Measurements from ENCODE around the gene ARHGAP32. TPM values are rescaled to one million over a fixed set of nuclear protein-coding genes. Genes with fewer than 3 reads are reported as not detected.

Gene ARHGAP32
- polyA plus RNA-seq, 1 of the 3 experiments (the other 2 are of a cell fraction), result 4.8 TPM

GRCh38 chr11:128962896-128963295 lies 229.2 kb downstream of the ARHGAP32 start:
- POLR2A ChIA-PET, result no interaction called here
- no peak for DNase-seq
- no peak for TF ChIP-seq FOXM1 (IDR thresholded peaks at IDR 0.05; ENCODE audit: low read depth)
- TF ChIP-seq NFIC (IDR thresholded peaks at IDR 0.05; ENCODE audit: borderline replicate concordance), result no peak
- no peak for TF ChIP-seq RAD21 (IDR thresholded peaks at IDR 0.05; ENCODE audit: low read length)
- TF ChIP-seq JUND (IDR thresholded peaks at IDR 0.05), result no peak
- TF ChIP-seq POLR2AphosphoS5 (IDR thresholded peaks at IDR 0.05; ENCODE audit: low read depth, low read length), result no peak
- no peak for TF ChIP-seq IRF3 (IDR thresholded peaks at IDR 0.05; ENCODE audit: low read depth, low read length)
- TF ChIP-seq TAF1 (IDR thresholded peaks at IDR 0.05; ENCODE audit: borderline replicate concordance, low read depth, low read length), result no peak
- TF ChIP-seq MAX (IDR thresholded peaks at IDR 0.05; ENCODE audit: low read depth), result no peak
- TF ChIP-seq TEAD4 (IDR thresholded peaks at IDR 0.05; ENCODE audit: borderline replicate concordance, insufficient read depth), result no peak
- no peak for TF ChIP-seq SIN3A (IDR thresholded peaks at IDR 0.05; ENCODE audit: borderline replicate concordance, low read depth, low read length)
- no peaks in the 10 kb centered on the region for H3K9me3 ChIP-seq
- H3K79me2 ChIP-seq (ENCODE audit: insufficient read depth), result no peaks in the 10 kb centered on the region
- H3K4me1 ChIP-seq (ENCODE audit: control insufficient read depth in 1 of 2, insufficient read depth in 2 of 2, low read depth in 1 of 2, low read length in 1 of 2), result peaks cover 0 to 6% of the 10 kb centered on the region in 2 experiments; a peak in 2 of 4 replicates
- whole genome bisulfite sequencing (ENCODE audit: low lambda C conversion rate), result 93% methylated on average over 5 of the region's 5 CpGs
- H3K27ac ChIP-seq (ENCODE audit: low read depth in 2 of 2, low read length in 1 of 2), result no peak overlapping the region
- H4K20me1 ChIP-seq (ENCODE audit: insufficient read depth), result no peaks in the 10 kb centered on the region
- no peak overlapping the region for H2AFZ ChIP-seq (ENCODE audit: low read depth)
- no peak overlapping the region for H3K4me3 ChIP-seq (ENCODE audit: low read depth in 2 of 2, low read length in 1 of 2)
- H3F3A ChIP-seq (replicated peaks; ENCODE audit: insufficient read depth), result no peaks in the 10 kb centered on the region
- H3K9me2 ChIP-seq, result no peaks in the 10 kb centered on the region
- CTCF ChIA-PET, result interaction anchor here (1.1 to 34.0 kb wide), 2 partner anchors 56 to 73 kb away, joined by 3 to 872 read pairs; partner anchors contain the start of gene KCNJ5
- H3K9ac ChIP-seq, result no peak overlapping the region
- peaks cover under 1 to 8% of the 10 kb centered on the region in 2 experiments for H3K36me3 ChIP-seq (replicated peaks in 1 of 2; ENCODE audit: control insufficient read depth in 1 of 2, insufficient read depth in 2 of 2, low read length in 1 of 2)
- H3K4me2 ChIP-seq, result no peak overlapping the region
- H3K27me3 ChIP-seq (ENCODE audit: insufficient read depth), result no peaks in the 10 kb centered on the region

- Histone ChIP-seq H3F3A (replicated peaks; ENCODE audit: insufficient read depth) (no peaks in the 10 kb centered on the region), H3K9me3 (no peaks in the 10 kb centered on the region), H2AFZ (ENCODE audit: low read depth) (no peak overlapping the region), H3K9ac (no peak overlapping the region), H3K27me3 (ENCODE audit: insufficient read depth) (no peaks in the 10 kb centered on the region), H3K27ac (ENCODE audit: low read depth in 2 of 2, low read length in 1 of 2) (no peak overlapping the region), H3K4me1 (ENCODE audit: control insufficient read depth in 1 of 2, insufficient read depth in 2 of 2, low read depth in 1 of 2, low read length in 1 of 2) (peaks cover 0 to 6% of the 10 kb centered on the region in 2 experiments; a peak in 2 of 4 replicates), H3K4me3 (ENCODE audit: low read depth in 2 of 2, low read length in 1 of 2) (no peak overlapping the region), H3K9me2 (no peaks in the 10 kb centered on the region), H4K20me1 (ENCODE audit: insufficient read depth) (no peaks in the 10 kb centered on the region), H3K79me2 (ENCODE audit: insufficient read depth) (no peaks in the 10 kb centered on the region), H3K4me2 (no peak overlapping the region), H3K36me3 (replicated peaks in 1 of 2; ENCODE audit: control insufficient read depth in 1 of 2, insufficient read depth in 2 of 2, low read length in 1 of 2) (no peaks in the 10 kb centered on the region)
- ChIA-PET POLR2A (no interaction called here), CTCF (interaction anchor here (1.0 to 34.0 kb wide), 3 partner anchors 13 to 72 kb away, joined by 3 to 872 read pairs (median 3); partner anchors contain the start of gene KCNJ5)
- TF ChIP-seq YY1 (IDR thresholded peaks at IDR 0.05; ENCODE audit: low read depth) (no peak), RXRA (IDR thresholded peaks at IDR 0.05; ENCODE audit: borderline replicate concordance, low read depth) (no peak), CTCF (IDR thresholded peaks at IDR 0.05) (no peak), REST (IDR thresholded peaks at IDR 0.05; ENCODE audit: low read depth, low read length) (no peak), EZH2phosphoT487 (IDR thresholded peaks at IDR 0.05; ENCODE audit: borderline replicate concordance, low read depth) (no peak)
- WGBS (ENCODE audit: low lambda C conversion rate), result 95% methylated on average over 2 of the region's 2 CpGs
- no peak for DNase-seq
These were observed 230.5 kb downstream of the ARHGAP32 start for GRCh38 chr11:128961645-128962044.
